A549 (cell line): Measurements from ENCODE around the gene LRRC8E. TPM values are rescaled to one million over a fixed set of nuclear protein-coding genes. Genes with fewer than 3 reads are reported as not detected.

ENCODE experiments used
- ATAC-seq, 2 experiments: fragments of 200-7000 bp in 1 of 2; fragments of >200 bp in 1 of 2; cut with Nextera tagmentation in 1 of 2; cut with Tn5 transposase in 1 of 2; 3 replicates each; pipeline versions ENCODE4 v1.8.0 to v1.9.1; 2018 to 2020; ENCODE audit warnings: mild to moderate bottlenecking in 1 of 2, moderate library complexity in 1 of 2
- CTCF ChIA-PET: fragments of 300-600 bp; sonication (Branson Sonifier 250); formaldehyde crosslinking; extraction: SDS; loops from one replicate; lab custom pipeline; 2021; ENCODE audit warnings: antibody characterized with exemption, inconsistent platforms; lab: Yijun Ruan, JAX
- POLR2A ChIA-PET: fragments of 350-600 bp; formaldehyde crosslinking; extraction: SDS; loops from one replicate; lab custom pipeline; 2021; ENCODE audit warnings: antibody characterized with exemption, inconsistent platforms; lab: Yijun Ruan, JAX
- DNase-seq, 2 experiments: peaks; one replicate each; pipeline versions ENCODE4 v3.0.0 to v3.0.0-alpha.2; 2011 to 2016; ENCODE audit warnings: low read depth in 1 of 2, low spot score in 1 of 2
- FAIRE-seq: peaks from 2 replicates; lab custom pipeline; 2011; peaks lifted over from hg19 to GRCh38; lab: Jason Lieb, UNC
- H3K27ac ChIP-seq, 2 experiments: fragments of >200 bp; sonication (Bioruptor Twin); formaldehyde crosslinking; 3 replicates each; pipeline ENCODE4 v1.5.1; 2016 to 2017
- H3K4me1 ChIP-seq: fragments of >200 bp; sonication (Bioruptor Twin); formaldehyde crosslinking; 3 replicates; pipeline ENCODE4 v1.6.1; 2016
- H3K4me2 ChIP-seq: fragments of >200 bp; sonication (Bioruptor Twin); formaldehyde crosslinking; 3 replicates; pipeline ENCODE4 v1.6.1; 2016
- H3K4me3 ChIP-seq: fragments of >200 bp; sonication (Bioruptor Twin); formaldehyde crosslinking; 3 replicates; pipeline ENCODE4 v1.5.1; 2016
- H3K9me3 ChIP-seq: fragments of >200 bp; sonication (Bioruptor Twin); formaldehyde crosslinking; 3 replicates; pipeline ENCODE4 v1.6.1; 2016
- CEBPB ChIP-seq, 2 experiments: fragments of >200 bp in 1 of 2; sonication (Bioruptor Twin) in 1 of 2; formaldehyde crosslinking in 1 of 2; IDR thresholded peaks; 2 replicates each; pipeline ENCODE4 v1.6.1; 2012 to 2016
- CTCF ChIP-seq: fragments of >200 bp; sonication (Bioruptor Twin); formaldehyde crosslinking; IDR thresholded peaks from 3 replicates; pipeline ENCODE4 v1.5.1; 2016
- HES2 ChIP-seq: fragments of >200 bp; sonication (Bioruptor Twin); formaldehyde crosslinking; IDR thresholded peaks from 2 replicates; pipeline ENCODE4 v1.6.1; 2016
- HMGXB4 ChIP-seq: fragments of 250-450 bp; sonication (Bioruptor Pico); IDR thresholded peaks from 2 replicates; pipeline ENCODE4 v1.5.0; 2021; ENCODE audit warnings: mild to moderate bottlenecking, moderate library complexity, borderline replicate concordance
- HOXA7 ChIP-seq: fragments of 250-450 bp; sonication (Bioruptor Pico); IDR thresholded peaks from 2 replicates; pipeline ENCODE4 v1.5.0; 2020; ENCODE audit warnings: mild to moderate bottlenecking, moderate library complexity
- JUNB ChIP-seq: fragments of >200 bp; sonication (Bioruptor Twin); formaldehyde crosslinking; IDR thresholded peaks from 2 replicates; pipeline ENCODE4 v1.6.1; 2016
- RAD21 ChIP-seq, 2 experiments: fragments of >200 bp in 1 of 2; sonication (Bioruptor Twin) in 1 of 2; formaldehyde crosslinking in 1 of 2; IDR thresholded peaks in 1 of 2; conservative IDR thresholded peaks in 1 of 2; 2 replicates in 1 of 2; 3 replicates in 1 of 2; pipeline ENCODE4 v1.6.1; 2012 to 2018; ENCODE audit warnings: inconsistent platforms in 1 of 2
- RARB ChIP-seq: fragments of 250-450 bp; sonication (Bioruptor Pico); IDR thresholded peaks from 2 replicates; pipeline ENCODE4 v1.8.0; 2021; ENCODE audit warnings: mild to moderate bottlenecking, moderate library complexity
- RFX5 ChIP-seq: fragments of 450-650 bp; IDR thresholded peaks from 2 replicates; pipeline ENCODE4 v1.7.1; 2014; ENCODE audit warnings: antibody characterized with exemption, mild to moderate bottlenecking, moderate library complexity
- TP53 ChIP-seq: fragments of 250-450 bp; sonication (Bioruptor Pico); IDR thresholded peaks from 2 replicates; pipeline ENCODE4 v1.5.0; 2021; ENCODE audit warnings: mild to moderate bottlenecking, moderate library complexity
- ZFP36 ChIP-seq: fragments of 450-650 bp; IDR thresholded peaks from 2 replicates; pipeline ENCODE4 v1.6.1; 2014; ENCODE audit warnings: borderline replicate concordance; ENCODE audit not compliant: partially characterized antibody
- WGBS: methylation state at CpG from one replicate; pipeline ENCODE4 v1.1.6; 2017; ENCODE audit errors: missing lambda C conversion rate; 5-methylcytosine and 5-hydroxymethylcytosine counted together
- polyA plus RNA-seq, 4 experiments: library from polyadenylated mRNA; depleted of rRNA in 3 of 4; stranded (reverse); fragments of >200 nt; fragmentation: RNase III in 1 of 4; extraction: RNeasy Plus Mini Kit Qiagen cat#74134 plus additional on column Dnase treatment in 1 of 4; gene quantifications; 2 replicates in 3 of 4; 3 replicates in 1 of 4; pipeline ENCODE4 v1.2.3, GENCODE V29; 2011 to 2017

Gene LRRC8E
- polyA plus RNA-seq, 2 of the 4 experiments (the other 2 are of a cell fraction): 4.0 to 4.4 TPM

DNA sequence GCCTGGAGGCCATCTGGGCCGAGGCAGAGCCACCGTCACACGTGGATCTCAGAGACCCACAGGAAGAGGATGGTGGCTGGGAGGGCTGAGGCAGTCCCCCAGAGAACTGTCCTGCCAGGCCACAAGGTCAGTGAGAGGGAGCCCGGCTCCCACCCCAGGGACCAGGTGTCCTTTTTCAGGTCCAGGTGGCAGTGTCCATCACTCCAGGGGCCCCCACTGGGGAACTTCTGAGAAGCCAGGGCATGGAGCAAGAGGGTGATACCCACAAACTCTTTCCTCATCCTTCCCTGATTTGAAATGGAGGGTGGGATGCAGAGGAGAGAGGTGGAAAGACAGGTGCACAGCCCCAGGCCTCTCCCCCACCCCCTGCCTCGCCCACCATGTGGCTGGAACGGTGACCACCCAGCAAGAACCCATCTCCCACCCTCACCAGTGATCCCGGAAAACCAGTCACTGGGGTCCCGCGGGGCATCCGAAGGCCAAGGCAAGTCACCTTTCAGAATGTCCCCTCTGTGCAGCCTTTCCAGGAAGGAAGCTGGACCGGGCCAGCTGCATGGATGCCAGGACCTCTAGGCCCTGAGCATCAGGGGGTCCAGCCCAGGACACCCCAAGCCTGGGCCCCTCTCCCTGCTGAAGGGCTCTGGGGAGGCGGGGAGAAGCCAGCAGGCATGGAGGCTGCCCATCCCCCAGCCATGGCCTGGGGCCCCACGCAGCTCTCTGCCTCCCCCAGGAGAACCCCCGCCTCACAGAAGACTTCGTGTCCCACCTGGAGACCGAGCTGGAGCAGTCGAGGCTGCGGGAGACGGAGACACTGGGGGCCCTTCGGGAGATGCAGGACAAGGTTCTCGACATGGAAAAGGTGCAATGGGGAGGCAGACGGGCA is 28.2 kb upstream of the LRRC8E start:
- DNase-seq (no peak), ATAC-seq (no peak), FAIRE-seq (no peak)
- 84% methylated on average over 10 of the region's 22 CpGs for WGBS
- Histone ChIP-seq H3K9me3 (no peaks in the 10 kb centered on the region), H3K4me2 (no peak overlapping the region), H3K27ac (no peak overlapping the region), H3K4me3 (no peak overlapping the region), H3K4me1 (peaks cover 3% of the 10 kb centered on the region; the same call in 1 of the 3 replicates)
- ChIA-PET POLR2A (no interaction called here), CTCF (interaction anchor here (1.5 to 5.2 kb wide), 3 partner anchors 7 to 58 kb away, joined by 3 to 25 read pairs (median 23); no protein-coding TSS in a partner anchor)
- TF ChIP-seq CEBPB (IDR thresholded peaks at IDR 0.05): no peak
- TF ChIP-seq JUNB: no peak
- TF ChIP-seq ZFP36: no peak
- TF ChIP-seq RARB (CRISPR knock-in tag): no peak
- no peak for TF ChIP-seq HMGXB4 (CRISPR knock-in tag)
- TF ChIP-seq HES2: no peak

- no peak for TF ChIP-seq TP53 (CRISPR knock-in tag)
- TF ChIP-seq RAD21 (conservative IDR thresholded peaks at IDR 0.05 in 1 of 2, IDR thresholded peaks at IDR 0.05 in 1 of 2): no peak
- no peak for TF ChIP-seq RFX5
- no peak for TF ChIP-seq JUNB
- POLR2A ChIA-PET: no interaction called here
- no peaks in the 10 kb centered on the region for H3K9me3 ChIP-seq
- no peak overlapping the region for H3K4me2 ChIP-seq
- no peak overlapping the region for H3K27ac ChIP-seq
- 56% methylated on average over 6 of the region's 14 CpGs for WGBS
- CTCF ChIA-PET: interaction anchor here (1.0 to 5.2 kb wide), 4 partner anchors 8 to 57 kb away, joined by 3 to 25 read pairs (median 14); no protein-coding TSS in a partner anchor
- no peak for FAIRE-seq
- peaks cover 3% of the 10 kb centered on the region; the same call in 1 of the 3 replicates for H3K4me1 ChIP-seq
- no peak for ATAC-seq
- no peak overlapping the region for H3K4me3 ChIP-seq
- no peak for DNase-seq
Measured at GRCh38 chr19:7860714-7861618, 27.3 kb upstream of the LRRC8E start.

DNA sequence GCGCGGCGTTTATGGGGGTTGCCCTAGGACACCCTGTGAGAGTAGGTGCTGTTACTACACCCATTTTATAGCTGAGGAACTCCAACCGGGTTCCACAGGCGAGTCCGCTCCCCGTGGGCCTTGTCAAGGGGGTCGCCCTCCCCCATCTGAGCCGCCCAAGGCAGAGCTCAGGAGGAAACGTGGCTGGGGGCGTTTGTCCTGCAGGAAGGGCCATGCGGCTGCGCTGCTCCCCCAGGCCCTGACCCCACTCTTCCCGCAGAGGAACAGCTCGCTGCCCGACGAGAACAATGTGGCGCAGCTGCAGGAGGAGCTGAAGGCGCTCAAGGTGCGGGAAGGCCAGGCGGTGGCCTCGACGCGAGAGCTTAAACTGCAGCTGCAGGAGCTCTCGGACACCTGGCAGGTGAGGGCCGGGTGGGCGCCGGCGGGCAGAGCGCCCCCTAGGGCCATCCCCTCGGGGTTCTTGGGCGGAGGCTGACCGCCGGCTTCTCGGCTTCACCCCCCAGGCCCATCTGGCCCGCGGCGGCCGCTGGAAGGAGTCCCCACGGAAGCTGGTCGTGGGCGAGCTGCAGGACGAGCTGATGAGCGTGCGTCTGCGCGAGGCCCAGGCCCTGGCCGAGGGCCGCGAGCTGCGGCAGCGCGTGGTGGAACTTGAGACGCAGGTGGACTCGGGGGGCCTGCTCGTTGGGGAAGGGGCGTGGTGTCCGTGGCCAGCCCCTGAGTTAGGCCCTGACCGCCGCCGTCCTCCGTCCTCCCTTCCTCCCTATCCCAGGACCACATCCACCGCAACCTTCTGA is 26.5 kb upstream of the LRRC8E start:
- WGBS: 59% methylated on average over 18 of the region's 63 CpGs
- ChIA-PET POLR2A (no interaction called here), CTCF (interaction anchor here (1.0 to 5.2 kb wide), 4 partner anchors 7 to 56 kb away, joined by 3 to 25 read pairs (median 14); no protein-coding TSS in a partner anchor)
- Histone ChIP-seq H3K27ac (peak overlapping the region in 1 of 2 experiments; percentile 51; a peak in 2 of 6 replicates), H3K9me3 (no peaks in the 10 kb centered on the region), H3K4me3 (peak overlapping the region; percentile 40), H3K4me1 (peaks cover 3% of the 10 kb centered on the region; the same call in 1 of the 3 replicates), H3K4me2 (peak overlapping the region; percentile 85)
- ATAC-seq (no peak), DNase-seq (no peak), FAIRE-seq (no peak)
- peak; percentile 12; the same call in 1 of the 3 replicates for TF ChIP-seq CTCF
- TF ChIP-seq HOXA7: no peak
